Neural cell (in vitro differentiated cells): ENCODE results near the gene LRRC8B.

Experiments
- CTCF ChIP-seq: fragments of 450-650 bp; IDR thresholded peaks from 2 replicates; pipeline ENCODE4 v1.5.1; 2014; ENCODE audit warnings: antibody characterized with exemption, mild to moderate bottlenecking, moderate library complexity; ENCODE audit not compliant: poor library complexity, severe bottlenecking
- EZH2 ChIP-seq: fragments of 200-600, 300-800 bp; shearing (Covaris generic), sonication (generic); IDR thresholded peaks from 2 replicates; pipeline ENCODE4 v1.6.1; 2014; ENCODE audit warnings: antibody characterized with exemption, low read length, borderline replicate concordance, mild to moderate bottlenecking; ENCODE audit not compliant: insufficient read depth, poor library complexity, severe bottlenecking
- MXI1 ChIP-seq: fragments of 450-650 bp; conservative IDR thresholded peaks from 2 replicates; pipeline ENCODE4 v1.6.1; 2014; ENCODE audit warnings: antibody characterized with exemption, mild to moderate bottlenecking; ENCODE audit not compliant: poor library complexity, severe bottlenecking
- RAD21 ChIP-seq: fragments of 450-650 bp; conservative IDR thresholded peaks from 2 replicates; pipeline ENCODE4 v1.6.1; 2014; ENCODE audit warnings: antibody characterized with exemption, mild to moderate bottlenecking, moderate library complexity
- REST ChIP-seq: IDR thresholded peaks from 2 replicates; pipeline ENCODE4 v1.6.1; 2012; ENCODE audit warnings: borderline replicate concordance
- SMC3 ChIP-seq: fragments of 450-650 bp; conservative IDR thresholded peaks from 2 replicates; pipeline ENCODE4 v1.6.1; 2014; ENCODE audit warnings: antibody characterized with exemption, mild to moderate bottlenecking, moderate library complexity; ENCODE audit not compliant: poor library complexity

- no peak for TF ChIP-seq CTCF
- TF ChIP-seq REST, result no peak
- no peak for TF ChIP-seq SMC3
- TF ChIP-seq EZH2, result no peak
- no peak for TF ChIP-seq MXI1
- TF ChIP-seq RAD21, result no peak
Observed at GRCh38 chr1:89610457-89611011, 85.9 kb downstream of the LRRC8B start.
